A673 (cell line): Measurements from ENCODE around the gene TBX20. TPM values are rescaled to one million over a fixed set of nuclear protein-coding genes. Genes with fewer than 3 reads are reported as not detected.

Experiments used
- BruUV-seq: library from RNA; stranded (reverse); fragments of 400-500 nt; replicated peaks from 2 replicates; lab custom pipeline; 2021; lab: Mats Ljungman, UMichigan
- CTCF ChIA-PET: fragments of 300-600 bp; sonication (Branson Sonifier 250); formaldehyde crosslinking; loops from one replicate; lab custom pipeline; 2022; ENCODE audit warnings: antibody characterized with exemption; lab: Charles Lee
- POLR2A ChIA-PET: fragments of 300-600 bp; sonication (Branson Sonifier 250); formaldehyde crosslinking; loops from one replicate; lab custom pipeline; 2022; ENCODE audit warnings: antibody characterized with exemption; ENCODE audit not compliant: low non-redundant PET; lab: Charles Lee
- DNase-seq: peaks from one replicate; pipeline ENCODE4 v3.0.0-alpha.2; 2015; ENCODE audit warnings: low spot score
- H3K27ac ChIP-seq: fragments of 200-600 bp; sonication (generic); 2 replicates; pipeline ENCODE4 v1.5.1; 2016; ENCODE audit warnings: mixed run types, low read depth, mild to moderate bottlenecking, mixed read lengths, antibody characterized with exemption, low read length; ENCODE audit not compliant: poor library complexity, severe bottlenecking
- H3K27me3 ChIP-seq: fragments of 200-600 bp; sonication (generic); replicated peaks from 2 replicates; pipeline ENCODE4 v1.6.1; 2017; ENCODE audit warnings: mixed run types, low read depth, mild to moderate bottlenecking, mixed read lengths, antibody characterized with exemption, low read length; ENCODE audit not compliant: insufficient read depth, poor library complexity
- H3K36me3 ChIP-seq: fragments of 200-600 bp; sonication (generic); 2 replicates; pipeline ENCODE4 v1.6.1; 2016; ENCODE audit warnings: mixed run types, mild to moderate bottlenecking, mixed read lengths, antibody characterized with exemption, low read length; ENCODE audit not compliant: insufficient read depth, poor library complexity, severe bottlenecking
- H3K4me1 ChIP-seq: fragments of 200-600 bp; sonication (generic); 2 replicates; pipeline ENCODE4 v1.6.1; 2017; ENCODE audit warnings: mixed run types, mild to moderate bottlenecking, mixed read lengths, antibody characterized with exemption, low read length; ENCODE audit not compliant: insufficient read depth, poor library complexity, severe bottlenecking
- H3K4me3 ChIP-seq: fragments of 200-600 bp; sonication (generic); 2 replicates; pipeline ENCODE4 v1.5.1; 2016; ENCODE audit warnings: low read depth, mixed run types, mild to moderate bottlenecking, mixed read lengths, low read length; ENCODE audit not compliant: poor library complexity, severe bottlenecking
- H3K9me3 ChIP-seq: fragments of 200-600 bp; sonication (generic); 2 replicates; pipeline ENCODE4 v1.6.1; 2016; ENCODE audit warnings: mixed run types, low read depth, mild to moderate bottlenecking, mixed read lengths, antibody characterized with exemption, low read length; ENCODE audit not compliant: poor library complexity, severe bottlenecking
- EZH2 ChIP-seq: fragments of 200-600 bp; sonication (generic); IDR thresholded peaks from 2 replicates; pipeline ENCODE4 v1.6.1; 2017; ENCODE audit warnings: borderline replicate concordance, low read depth, mild to moderate bottlenecking, mixed read lengths, antibody characterized with exemption, low read length; ENCODE audit not compliant: poor library complexity, severe bottlenecking
- intact Hi-C: fragments of 100-400 bp; cut with micrococcal nuclease; formaldehyde crosslinking; loops from one replicate; pipeline ENCODE4 v1.10.0; 2022; ENCODE audit not compliant: unreplicated experiment
- total RNA-seq: library from RNA; stranded (reverse); gene quantifications from 2 replicates; pipeline ENCODE4 v1.2.3, GENCODE V29; 2021
- TF ChIP-seq, protein P1 (sequence below): fragments of 300-800, 200-600 bp; sonication (generic); conservative IDR thresholded peaks from 2 replicates; pipeline ENCODE4 v1.5.1; 2017; ENCODE audit warnings: low read depth, mild to moderate bottlenecking, antibody characterized with exemption, low read length, moderate library complexity, mixed read lengths

TBX20 gene
- total RNA-seq, 1 experiment from 2014 or later = 1.8 TPM

DNA sequence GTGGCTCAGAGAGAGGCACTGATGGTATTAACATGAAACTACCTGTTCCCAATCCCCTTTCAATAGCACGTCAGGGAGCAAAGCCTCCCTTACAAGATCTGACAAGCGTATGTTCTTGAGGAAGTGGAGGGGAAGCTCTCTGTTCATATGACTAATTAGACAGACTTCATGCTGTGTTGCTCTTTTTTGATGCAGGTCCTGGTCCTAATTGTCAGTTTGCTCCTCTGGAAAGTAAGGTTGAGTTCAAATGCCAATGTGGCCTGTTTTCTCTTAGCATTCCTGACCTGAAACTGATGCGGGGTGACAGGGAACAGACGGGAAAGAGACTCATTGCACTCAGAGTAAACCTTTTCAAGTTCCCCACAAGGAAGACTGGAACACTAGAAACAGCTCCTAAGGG lies 27.0 kb upstream of the TBX20 start:
- intact Hi-C loops = no loop called here
- Histone ChIP-seq H3K27ac (no peak overlapping the region), H3K4me1 (no peaks in the 10 kb centered on the region), H3K36me3 (no peaks in the 10 kb centered on the region), H3K4me3 (no peak overlapping the region), H3K9me3 (no peaks in the 10 kb centered on the region), H3K27me3 (peaks cover 54% of the 10 kb centered on the region)
- no peak for TF ChIP-seq EZH2
- TF ChIP-seq, protein P1, sequence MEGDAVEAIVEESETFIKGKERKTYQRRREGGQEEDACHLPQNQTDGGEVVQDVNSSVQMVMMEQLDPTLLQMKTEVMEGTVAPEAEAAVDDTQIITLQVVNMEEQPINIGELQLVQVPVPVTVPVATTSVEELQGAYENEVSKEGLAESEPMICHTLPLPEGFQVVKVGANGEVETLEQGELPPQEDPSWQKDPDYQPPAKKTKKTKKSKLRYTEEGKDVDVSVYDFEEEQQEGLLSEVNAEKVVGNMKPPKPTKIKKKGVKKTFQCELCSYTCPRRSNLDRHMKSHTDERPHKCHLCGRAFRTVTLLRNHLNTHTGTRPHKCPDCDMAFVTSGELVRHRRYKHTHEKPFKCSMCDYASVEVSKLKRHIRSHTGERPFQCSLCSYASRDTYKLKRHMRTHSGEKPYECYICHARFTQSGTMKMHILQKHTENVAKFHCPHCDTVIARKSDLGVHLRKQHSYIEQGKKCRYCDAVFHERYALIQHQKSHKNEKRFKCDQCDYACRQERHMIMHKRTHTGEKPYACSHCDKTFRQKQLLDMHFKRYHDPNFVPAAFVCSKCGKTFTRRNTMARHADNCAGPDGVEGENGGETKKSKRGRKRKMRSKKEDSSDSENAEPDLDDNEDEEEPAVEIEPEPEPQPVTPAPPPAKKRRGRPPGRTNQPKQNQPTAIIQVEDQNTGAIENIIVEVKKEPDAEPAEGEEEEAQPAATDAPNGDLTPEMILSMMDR = no peak
- ChIA-PET CTCF (no interaction called here), POLR2A (no interaction called here)
- DNase-seq = no peak
- BruUV-seq = no TSS peak

DNA sequence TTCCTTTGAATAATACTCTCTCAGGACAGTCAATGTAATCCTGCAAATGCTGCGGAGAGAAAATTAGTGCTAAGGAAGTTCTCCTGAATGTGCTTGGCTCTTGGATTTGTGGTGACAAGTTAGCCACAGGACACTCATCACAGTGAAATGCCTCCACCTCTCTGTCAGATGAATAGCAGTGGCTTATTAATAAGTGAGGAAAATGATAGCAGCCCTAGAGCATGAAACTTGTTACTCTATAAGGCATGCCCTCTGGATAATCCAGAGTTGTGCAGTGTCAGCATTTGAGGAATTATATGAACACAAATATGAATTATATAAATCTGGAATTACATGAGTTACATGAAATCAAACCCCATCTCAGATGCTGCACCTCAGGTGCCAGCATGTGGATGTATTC lies 23.5 kb upstream of the TBX20 start:
- CTCF ChIA-PET = no interaction called here
- DNase-seq = no peak
- no peaks in the 10 kb centered on the region for H3K9me3 ChIP-seq
- H3K36me3 ChIP-seq = no peaks in the 10 kb centered on the region
- H3K4me1 ChIP-seq = no peaks in the 10 kb centered on the region
- intact Hi-C loops = no loop called here
- H3K27me3 ChIP-seq = peaks cover 33% of the 10 kb centered on the region
- no peak overlapping the region for H3K27ac ChIP-seq
- H3K4me3 ChIP-seq = no peak overlapping the region
- POLR2A ChIA-PET = no interaction called here
- BruUV-seq = no TSS peak
- TF ChIP-seq, protein P1 = no peak
- no peak for TF ChIP-seq EZH2

- CTCF ChIA-PET = no interaction called here
- DNase-seq = no peak
- Histone ChIP-seq H3K4me1 (no peaks in the 10 kb centered on the region), H3K27me3 (peaks cover 23% of the 10 kb centered on the region), H3K9me3 (no peaks in the 10 kb centered on the region), H3K36me3 (no peaks in the 10 kb centered on the region), H3K27ac (no peak overlapping the region), H3K4me3 (no peak overlapping the region)
- no peak for TF ChIP-seq EZH2
- TF ChIP-seq, protein P1 = no peak
- intact Hi-C loops = no loop called here
- BruUV-seq = no TSS peak
- POLR2A ChIA-PET = no interaction called here
Observed at GRCh38 chr7:35272246-35272645, 18.3 kb upstream of the TBX20 start.
